IMR-90 (cell line): Measurements from ENCODE around the gene PTPRN2. TPM values are rescaled to one million over a fixed set of nuclear protein-coding genes. Genes with fewer than 3 reads are reported as not detected.

Experiments used
- ATAC-seq: fragments of 200-7000 bp; cut with Tn5 transposase; 2 replicates; pipeline ENCODE4 v1.9.1; 2020; ENCODE audit warnings: low read depth, mild to moderate bottlenecking, moderate library complexity
- BruUV-seq: library from RNA; stranded (reverse); fragments of 400-500 nt; replicated peaks from 2 replicates; lab custom pipeline; 2021; lab: Mats Ljungman, UMichigan
- CTCF ChIA-PET: fragments of 300-600 bp; formaldehyde crosslinking; extraction: SDS; loops from one replicate; lab custom pipeline; 2021; ENCODE audit warnings: antibody characterized with exemption; lab: Yijun Ruan, JAX
- POLR2A ChIA-PET: fragments of 300-600 bp; sonication (Branson Sonifier 250); formaldehyde crosslinking; loops from one replicate; lab custom pipeline; 2022; ENCODE audit warnings: antibody characterized with exemption; ENCODE audit not compliant: unreplicated experiment; lab: Charles Lee
- DNase-seq: peaks from one replicate; pipeline ENCODE4 v3.0.0; 2013
- H2AFZ ChIP-seq: replicated peaks from 2 replicates; pipeline ENCODE3; 2013; ENCODE audit warnings: low read length, mild to moderate bottlenecking; ENCODE audit not compliant: poor library complexity
- H2AK5ac ChIP-seq: 2 replicates; pipeline ENCODE4 v1.6.1; 2013; ENCODE audit warnings: low read depth, low read length, inconsistent platforms
- H2AK9ac ChIP-seq: replicated peaks from 2 replicates; pipeline ENCODE3; 2013; ENCODE audit warnings: mild to moderate bottlenecking, low read depth, low read length, moderate library complexity; ENCODE audit not compliant: poor library complexity
- H2BK120ac ChIP-seq: 2 replicates; pipeline ENCODE4 v1.6.1; 2013; ENCODE audit warnings: low read depth, low read length, inconsistent platforms
- H2BK15ac ChIP-seq: 3 replicates; pipeline ENCODE4 v1.6.1; 2013; ENCODE audit warnings: low read depth, low read length, inconsistent platforms
- H2BK20ac ChIP-seq: 2 replicates; pipeline ENCODE4 v1.6.1; 2013; ENCODE audit warnings: low read depth, mild to moderate bottlenecking, inconsistent platforms, low read length, moderate library complexity
- H2BK5ac ChIP-seq: 2 replicates; pipeline ENCODE4 v1.6.1; 2013; ENCODE audit warnings: mild to moderate bottlenecking, low read depth, low read length, inconsistent platforms; ENCODE audit not compliant: poor library complexity, severe bottlenecking
- H3K14ac ChIP-seq: replicated peaks from 2 replicates; pipeline ENCODE4 v1.6.1; 2013; ENCODE audit warnings: low read depth, low read length, inconsistent platforms
- H3K18ac ChIP-seq: 2 replicates; pipeline ENCODE4 v1.6.1; 2013; ENCODE audit warnings: low read depth, low read length, control low read depth
- H3K23ac ChIP-seq: 2 replicates; pipeline ENCODE4 v1.6.1; 2013; ENCODE audit warnings: low read depth, low read length, inconsistent platforms
- H3K27ac ChIP-seq: 2 replicates; pipeline ENCODE4 v1.5.1; 2013; ENCODE audit warnings: mild to moderate bottlenecking, control low read depth, low read length; ENCODE audit not compliant: insufficient read depth
- H3K27me3 ChIP-seq: 2 replicates; pipeline ENCODE4 v1.6.1; 2013; ENCODE audit warnings: low read length; ENCODE audit not compliant: control insufficient read depth, insufficient read depth
- H3K36me3 ChIP-seq: 2 replicates; pipeline ENCODE4 v1.6.1; 2013; ENCODE audit warnings: low read length, mixed read lengths; ENCODE audit not compliant: control insufficient read depth, insufficient read depth
- H3K4ac ChIP-seq: 2 replicates; pipeline ENCODE4 v1.6.1; 2013; ENCODE audit warnings: low read depth, low read length, inconsistent platforms
- H3K4me1 ChIP-seq: 2 replicates; pipeline ENCODE4 v1.6.1; 2013; ENCODE audit warnings: low read length, mixed read lengths; ENCODE audit not compliant: control insufficient read depth, insufficient read depth
- H3K4me2 ChIP-seq: 2 replicates; pipeline ENCODE4 v1.6.1; 2013; ENCODE audit warnings: low read depth, mild to moderate bottlenecking, control low read depth, low read length, moderate library complexity
- H3K4me3 ChIP-seq: 2 replicates; pipeline ENCODE4 v1.5.1; 2013; ENCODE audit warnings: low read depth, mild to moderate bottlenecking, control low read depth, low read length, moderate library complexity; ENCODE audit not compliant: insufficient read depth
- H3K56ac ChIP-seq: 2 replicates; pipeline ENCODE4 v1.6.1; 2013; ENCODE audit warnings: low read length, inconsistent platforms; ENCODE audit not compliant: insufficient read depth; ENCODE audit errors: extremely low read depth
- H3K79me1 ChIP-seq, 2 experiments: 2 replicates each; pipeline ENCODE4 v1.6.1; 2013; ENCODE audit warnings: low read length in 2 of 2, inconsistent platforms in 1 of 2, low read depth in 1 of 2
- H3K9ac ChIP-seq: 2 replicates; pipeline ENCODE4 v1.6.1; 2013; ENCODE audit warnings: low read depth, low read length, control low read depth
- H3K9me1 ChIP-seq: 2 replicates; pipeline ENCODE4 v1.6.1; 2013; ENCODE audit warnings: low read length, inconsistent platforms; ENCODE audit not compliant: insufficient read depth
- H3K9me3 ChIP-seq: 2 replicates; pipeline ENCODE4 v1.6.1; 2013; ENCODE audit warnings: low read length; ENCODE audit not compliant: control insufficient read depth, insufficient read depth
- H4K20me1 ChIP-seq: 2 replicates; pipeline ENCODE4 v1.6.1; 2013; ENCODE audit warnings: low read length, inconsistent platforms; ENCODE audit not compliant: insufficient read depth
- H4K5ac ChIP-seq: 2 replicates; pipeline ENCODE4 v1.6.1; 2013; ENCODE audit warnings: mild to moderate bottlenecking, low read depth, low read length, control low read depth
- H4K8ac ChIP-seq, 2 experiments: 2 replicates each; pipeline ENCODE4 v1.6.1; 2013; ENCODE audit warnings: low read depth in 2 of 2, low read length in 2 of 2, control low read depth in 1 of 2, inconsistent platforms in 1 of 2
- H4K91ac ChIP-seq: 2 replicates; pipeline ENCODE4 v1.6.1; 2013; ENCODE audit warnings: low read depth, low read length, inconsistent platforms; ENCODE audit not compliant: insufficient read depth
- BHLHE40 ChIP-seq: fragments of 150-350 bp; IDR thresholded peaks from 2 replicates; pipeline ENCODE4 v1.6.1; 2016; ENCODE audit warnings: mild to moderate bottlenecking, low read depth, low read length
- CEBPB ChIP-seq: IDR thresholded peaks from 2 replicates; pipeline ENCODE4 v1.6.1; 2012; ENCODE audit warnings: low read depth, low read length, improper control_type of control experiment
- CHD1 ChIP-seq: IDR thresholded peaks from 2 replicates; pipeline ENCODE4 v1.6.1; 2012; ENCODE audit warnings: low read depth, low read length, improper control_type of control experiment
- CTCF ChIP-seq: conservative IDR thresholded peaks from 2 replicates; pipeline ENCODE4 v1.5.1; 2012; ENCODE audit warnings: mild to moderate bottlenecking, low read depth, low read length, improper control_type of control experiment
- ELK1 ChIP-seq: fragments of 150-350 bp; IDR thresholded peaks from 2 replicates; pipeline ENCODE4 v1.6.1; 2016; ENCODE audit warnings: low read depth, mild to moderate bottlenecking, low read length, moderate library complexity, borderline replicate concordance
- FOS ChIP-seq: fragments of 150-350 bp; IDR thresholded peaks from 2 replicates; pipeline ENCODE4 v1.6.1; 2016; ENCODE audit warnings: low read depth, low read length
- MAFK ChIP-seq: IDR thresholded peaks from 2 replicates; pipeline ENCODE4 v1.6.1; 2012; ENCODE audit warnings: low read depth, low read length, improper control_type of control experiment
- MXI1 ChIP-seq: IDR thresholded peaks from 2 replicates; pipeline ENCODE4 v1.6.1; 2012; ENCODE audit warnings: low read depth, mild to moderate bottlenecking, low read length, moderate library complexity, borderline replicate concordance
- NFE2L2 ChIP-seq: fragments of 150-350 bp; IDR thresholded peaks from 2 replicates; pipeline ENCODE4 v1.6.1; 2016; ENCODE audit warnings: low read depth, mild to moderate bottlenecking, low read length
- POLR2A ChIP-seq: IDR thresholded peaks from 2 replicates; pipeline ENCODE4 v1.6.1; 2012; ENCODE audit warnings: mild to moderate bottlenecking, low read depth, low read length
- RAD21 ChIP-seq: IDR thresholded peaks from 2 replicates; pipeline ENCODE4 v1.6.1; 2012; ENCODE audit warnings: low read length, improper control_type of control experiment
- RCOR1 ChIP-seq: IDR thresholded peaks from 2 replicates; pipeline ENCODE4 v1.6.1; 2012; ENCODE audit warnings: mild to moderate bottlenecking, low read length, improper control_type of control experiment; ENCODE audit not compliant: insufficient replicate concordance
- RFX5 ChIP-seq: IDR thresholded peaks from 2 replicates; pipeline ENCODE4 v1.8.0; 2012; ENCODE audit warnings: low read depth, mild to moderate bottlenecking, low read length, moderate library complexity
- SMC3 ChIP-seq: fragments of 150-350 bp; IDR thresholded peaks from 2 replicates; pipeline ENCODE4 v1.6.1; 2016; ENCODE audit warnings: low read depth, mild to moderate bottlenecking, antibody characterized with exemption, low read length, moderate library complexity
- USF2 ChIP-seq: fragments of 150-350 bp; IDR thresholded peaks from 2 replicates; pipeline ENCODE4 v1.6.1; 2017; ENCODE audit warnings: mild to moderate bottlenecking, antibody characterized with exemption, low read length, low read depth
- WGBS, 2 experiments: methylation state at CpG; one replicate each; pipeline versions ENCODE4 v1.1.5 to v1.1.7; 2013; ENCODE audit warnings: missing lambda C conversion rate in 2 of 2; ENCODE audit not compliant: insufficient read length in 1 of 2; ENCODE audit errors: extremely low coverage in 2 of 2; 5-methylcytosine and 5-hydroxymethylcytosine counted together
- dilution Hi-C: fragments of 300-500 bp; cut with HindIII; formaldehyde crosslinking; loops from one replicate; pipeline ENCODE4 v1.14.3; 2018; ENCODE audit warnings: low sequenced_read_pairs; ENCODE audit not compliant: unreplicated experiment
- in situ Hi-C: fragments of 300-500 bp; cut with MboI; formaldehyde crosslinking; loops from 3 replicates; pipeline ENCODE4 v1.14.3; 2019; ENCODE audit warnings: low sequenced_read_pairs, inconsistent platforms, mixed read lengths
- intact Hi-C: fragments of 100-400 bp; cut with micrococcal nuclease; formaldehyde crosslinking; loops from 2 replicates; pipeline ENCODE4 v1.10.0; 2022
- polyA plus RNA-seq, 3 experiments: library from polyadenylated mRNA; depleted of rRNA; stranded (reverse); fragments of >200 nt; gene quantifications; 2 replicates each; pipeline ENCODE4 v1.2.3, GENCODE V29; 2012; ENCODE audit warnings: low replicate concordance in 1 of 3
- total RNA-seq: library from RNA; depleted of rRNA; stranded (reverse); fragments of >200 nt; gene quantifications from 2 replicates; pipeline ENCODE4 v1.2.3, GENCODE V29; 2012

The PTPRN2 gene
- total and polyA plus RNA-seq, 2 of the 4 experiments (the other 2 are of a cell fraction) = 0.03 TPM; not detected in 1

GRCh38 chr7:158386866-158387545 is 200.6 kb downstream of the PTPRN2 start:
- dilution Hi-C loops = no loop called here
- H2BK20ac ChIP-seq = no peak overlapping the region
- no peaks in the 10 kb centered on the region for H3K4me1 ChIP-seq
- in situ Hi-C loops = no loop called here
- CTCF ChIA-PET = no interaction called here
- TF ChIP-seq RAD21 = no peak
- TF ChIP-seq ELK1 = no peak
- no peak for TF ChIP-seq NFE2L2
- TF ChIP-seq RCOR1 = no peak
- TF ChIP-seq CHD1 = no peak
- no peak for TF ChIP-seq MXI1
- TF ChIP-seq CTCF = no peak
- no peak for TF ChIP-seq POLR2A
- TF ChIP-seq USF2 = no peak
- no peak for TF ChIP-seq FOS
- TF ChIP-seq RFX5 = no peak
- no peak for TF ChIP-seq BHLHE40
- no peak for TF ChIP-seq MAFK
- no peak for TF ChIP-seq CEBPB
- no peak for TF ChIP-seq SMC3
- no peak overlapping the region for H2AFZ ChIP-seq
- no peak overlapping the region for H3K27ac ChIP-seq
- no peak overlapping the region for H3K4me2 ChIP-seq
- 66% methylated on average over 6 of the region's 20 CpGs; no CpG with 5 or more reads in 1 of the 2 experiments for WGBS, 2 experiments
- no peak overlapping the region for H2AK9ac ChIP-seq
- no peak overlapping the region for H2BK120ac ChIP-seq
- no peak overlapping the region for H2BK15ac ChIP-seq
- H3K27me3 ChIP-seq = no peaks in the 10 kb centered on the region
- no peak overlapping the region for H4K8ac ChIP-seq
- H3K18ac ChIP-seq = no peak overlapping the region
- no peak overlapping the region for H2AK5ac ChIP-seq
- BruUV-seq = no TSS peak
- POLR2A ChIA-PET = no interaction called here
- H4K20me1 ChIP-seq = no peaks in the 10 kb centered on the region
- no peak for ATAC-seq
- peaks cover 54% of the 10 kb centered on the region for H3K9me3 ChIP-seq
- no peak overlapping the region for H2BK5ac ChIP-seq
- H3K9me1 ChIP-seq = no peaks in the 10 kb centered on the region
- H4K5ac ChIP-seq = no peak overlapping the region
- no peaks in the 10 kb centered on the region for H3K79me1 ChIP-seq
- no peak for DNase-seq
- no peak overlapping the region for H3K14ac ChIP-seq
- intact Hi-C loops = no loop called here
- H3K56ac ChIP-seq = no peak overlapping the region
- no peak overlapping the region for H3K9ac ChIP-seq
- H3K4ac ChIP-seq = no peak overlapping the region
- H3K36me3 ChIP-seq = no peaks in the 10 kb centered on the region
- no peak overlapping the region for H3K23ac ChIP-seq
- H3K4me3 ChIP-seq = no peak overlapping the region
- no peak overlapping the region for H4K91ac ChIP-seq
